ENCODE results near the gene KLF13.

KLF13 gene

GRCh38 chr15:31387479-31388118 is 61.0 kb downstream of the KLF13 start:
- peak; percentile 45 for DNase-seq

GRCh38 chr15:31389576-31389975 is 62.9 kb downstream of the KLF13 start:
- no peak for DNase-seq

GRCh38 chr15:31390029-31390428 is 63.4 kb downstream of the KLF13 start:
- no peak for DNase-seq

GRCh38 chr15:31390777-31391486 is 64.3 kb downstream of the KLF13 start:
- no peak for DNase-seq

- DNase-seq, result no peak
Observed at GRCh38 chr15:31391687-31392671, 65.3 kb downstream of the KLF13 start.

- no peak for DNase-seq
Observed at GRCh38 chr15:31392761-31393401, 66.2 kb downstream of the KLF13 start.

- DNase-seq, result no peak
Observed at GRCh38 chr15:31393444-31394091, 66.9 kb downstream of the KLF13 start.

GRCh38 chr15:31396881-31397560 is 70.4 kb downstream of the KLF13 start:
- peak; percentile 60 for DNase-seq

GRCh38 chr15:31397851-31398661 is 71.4 kb downstream of the KLF13 start:
- peak; percentile 6 for DNase-seq

- no peak for DNase-seq
Observed at GRCh38 chr15:31398677-31399301, 72.2 kb downstream of the KLF13 start.

- no peak for DNase-seq
Observed at GRCh38 chr15:31399544-31400171, 73.0 kb downstream of the KLF13 start.

GRCh38 chr15:31400222-31400927 is 73.7 kb downstream of the KLF13 start:
- no peak for DNase-seq

GRCh38 chr15:31401282-31401681 is 74.6 kb downstream of the KLF13 start:
- DNase-seq, result no peak

- no peak for DNase-seq
Observed at GRCh38 chr15:31402003-31402402, 75.4 kb downstream of the KLF13 start.

GRCh38 chr15:31402511-31403056 is 75.9 kb downstream of the KLF13 start:
- no peak for DNase-seq

GRCh38 chr15:31403096-31403495 is 76.5 kb downstream of the KLF13 start:
- DNase-seq, result no peak

- DNase-seq, result no peak
Observed at GRCh38 chr15:31403606-31404005, 77.0 kb downstream of the KLF13 start.

- no peak for DNase-seq
Observed at GRCh38 chr15:31404345-31404744, 77.7 kb downstream of the KLF13 start.
